HG02678 (cell line): ENCODE results near the gene RABL6.
"Not testable (repeated sequence)": the region's sequence is repeated elsewhere in the genome, so short reads cannot be mapped to it uniquely, and the experiment has no call there.

ENCODE experiments used
- ATAC-seq: cut with Tn5 transposase; IDR thresholded peaks from one replicate; pipeline ENCODE4 v1.9.1; 2021; ENCODE audit warnings: mild to moderate bottlenecking, moderate library complexity; ENCODE audit not compliant: unreplicated experiment

The RABL6 gene

DNA sequence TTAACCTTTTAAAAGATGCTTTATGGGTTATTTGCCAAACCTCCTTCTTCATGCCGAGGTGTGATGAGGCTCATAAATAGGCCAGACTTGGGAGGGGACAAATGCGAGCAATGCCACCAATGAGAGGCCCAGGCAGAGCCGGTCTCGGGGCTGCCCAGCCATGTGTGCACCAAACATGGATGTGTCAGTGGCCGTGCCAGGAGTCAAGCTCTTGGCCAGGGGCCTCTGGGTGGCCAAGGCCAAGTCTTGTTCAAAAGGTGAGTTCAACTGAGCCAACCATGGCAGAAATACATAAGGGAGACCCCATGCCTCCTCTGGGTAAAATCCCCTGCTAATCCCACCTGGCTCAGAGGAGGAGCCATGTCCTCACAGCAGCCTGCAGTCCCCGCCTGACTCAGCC, 32.6 kb upstream of the RABL6 start:
- no peak for ATAC-seq

DNA sequence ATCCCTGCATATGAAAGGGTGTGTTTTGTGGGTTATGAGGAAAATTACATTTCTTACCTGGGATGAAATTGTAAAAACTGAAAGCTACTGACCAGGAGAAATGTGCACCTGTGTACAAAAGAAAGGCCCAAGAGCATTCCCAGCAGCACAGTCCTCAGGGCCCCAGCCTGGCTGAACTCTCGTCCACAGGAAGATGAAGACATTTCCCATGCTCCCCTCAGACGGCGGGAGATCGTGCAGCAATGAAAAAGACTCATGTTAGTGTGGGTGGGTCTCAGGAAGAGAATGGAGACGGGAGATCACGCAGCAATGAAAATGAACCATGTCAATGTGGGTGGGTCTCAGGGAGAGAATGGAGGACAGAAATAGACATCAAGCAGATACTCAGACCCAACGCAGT, 30.8 kb upstream of the RABL6 start:
- ATAC-seq, result no peak

DNA sequence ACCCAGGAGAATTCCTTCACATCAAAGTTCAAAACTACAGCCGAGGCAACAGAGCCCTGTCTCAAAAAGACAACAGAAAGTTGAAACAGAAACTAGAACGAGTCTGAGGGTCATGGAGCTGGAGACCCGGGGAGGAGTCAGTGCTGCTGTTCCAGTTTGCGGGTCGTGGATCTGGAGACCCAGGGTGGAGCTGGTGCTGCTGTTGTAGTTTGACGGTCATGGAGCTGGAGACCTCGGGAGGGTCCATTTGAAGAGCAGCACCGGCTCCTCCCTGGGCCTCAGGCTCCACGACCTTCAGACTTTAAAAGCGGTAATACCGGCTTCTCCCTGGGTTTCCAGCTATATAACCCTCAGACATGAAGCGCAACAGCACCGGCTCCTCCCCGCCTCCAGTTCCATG, 30.4 kb upstream of the RABL6 start:
- ATAC-seq, result no peak

DNA sequence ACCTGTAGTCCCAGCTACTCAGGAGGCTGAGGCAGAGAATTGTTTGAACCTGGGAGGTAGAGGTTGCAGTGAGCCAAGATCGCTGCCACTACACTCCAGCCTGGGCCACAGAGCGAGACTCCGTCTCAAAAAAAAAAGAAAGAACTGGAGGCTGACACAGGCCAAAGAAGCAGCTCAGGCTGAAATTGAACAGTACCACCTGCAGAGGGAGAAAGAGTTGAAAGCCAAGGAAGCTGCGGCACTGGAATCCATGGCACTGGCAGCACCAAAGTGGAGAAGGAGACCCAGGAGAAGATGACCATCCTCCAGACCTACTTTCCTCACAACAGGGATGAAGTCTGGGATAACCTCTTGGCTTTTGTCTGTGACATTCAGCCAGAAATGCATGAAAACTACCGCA, 27.9 kb upstream of the RABL6 start:
- ATAC-seq, result no peak

DNA sequence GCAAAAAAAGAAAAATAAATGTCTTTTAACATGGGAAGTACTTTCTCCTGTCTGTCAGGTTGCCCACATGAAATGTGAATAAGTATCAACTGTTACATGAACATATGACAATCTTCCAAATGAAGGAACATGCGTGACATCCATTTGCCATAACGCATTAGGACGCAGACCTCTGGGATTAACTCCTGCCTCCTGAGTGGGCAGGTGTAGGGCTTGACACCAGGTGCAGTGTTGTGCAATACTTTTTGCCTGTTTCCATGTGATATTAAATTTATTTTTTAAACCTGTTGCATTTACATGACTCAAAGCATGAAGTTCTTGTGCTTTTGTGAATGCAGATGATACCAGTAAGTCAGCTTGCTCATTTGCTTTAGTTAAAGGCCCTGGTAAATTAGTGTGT, 25.3 kb upstream of the RABL6 start:
- ATAC-seq, result no peak

DNA sequence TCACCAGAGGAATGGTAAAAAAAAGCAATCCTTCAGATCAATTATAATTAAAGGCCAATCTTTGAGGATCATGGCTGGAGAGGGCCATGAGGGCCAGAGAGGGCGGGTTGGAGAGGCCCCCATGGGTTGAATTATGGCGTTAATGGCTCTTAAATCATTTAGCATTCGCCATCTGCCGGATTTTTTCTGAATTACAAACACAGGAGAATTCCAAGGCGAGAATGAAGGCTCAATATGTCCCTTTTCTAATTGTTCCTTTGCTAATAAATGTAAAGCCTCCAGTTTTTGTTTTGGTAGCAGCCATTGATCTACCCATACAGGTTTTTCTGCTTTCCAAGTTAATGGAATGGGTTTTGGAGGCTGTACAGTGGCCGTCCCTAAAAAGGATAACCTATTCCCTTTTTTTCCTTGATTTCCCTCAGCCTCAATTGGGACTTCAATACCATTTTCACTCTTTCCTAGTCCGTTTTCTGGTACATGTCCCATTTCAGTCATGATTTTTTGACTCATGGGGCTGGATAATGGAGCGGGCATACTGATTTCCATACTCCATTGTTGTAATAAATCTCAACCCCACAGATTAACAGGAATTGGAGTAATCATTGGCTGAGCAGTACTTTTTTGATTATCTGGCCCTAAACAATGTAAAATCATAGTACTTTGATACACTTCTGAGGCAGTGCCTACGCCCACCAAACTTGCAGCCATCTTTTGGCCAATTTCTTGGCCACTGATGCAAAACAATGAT, 23.3 kb upstream of the RABL6 start:
- ATAC-seq, result no peak

DNA sequence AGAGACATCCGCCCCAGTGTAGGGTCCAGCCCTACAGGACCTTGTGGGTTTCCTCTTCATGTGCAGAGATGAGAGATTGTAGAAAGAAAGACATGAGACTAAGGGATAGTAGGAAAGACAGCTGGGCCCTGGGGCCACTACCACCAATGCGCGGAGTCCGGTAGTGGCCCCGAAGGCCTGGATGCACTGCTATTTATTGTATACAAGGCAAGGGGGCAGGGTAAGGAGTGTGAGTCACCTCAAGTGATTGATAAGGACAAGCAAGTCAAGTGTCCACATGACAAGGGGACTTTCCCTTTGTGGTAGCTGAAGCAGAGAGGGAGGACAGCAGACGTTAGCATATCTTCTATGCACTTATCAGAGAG, 22.8 kb upstream of the RABL6 start:
- ATAC-seq, result no peak

DNA sequence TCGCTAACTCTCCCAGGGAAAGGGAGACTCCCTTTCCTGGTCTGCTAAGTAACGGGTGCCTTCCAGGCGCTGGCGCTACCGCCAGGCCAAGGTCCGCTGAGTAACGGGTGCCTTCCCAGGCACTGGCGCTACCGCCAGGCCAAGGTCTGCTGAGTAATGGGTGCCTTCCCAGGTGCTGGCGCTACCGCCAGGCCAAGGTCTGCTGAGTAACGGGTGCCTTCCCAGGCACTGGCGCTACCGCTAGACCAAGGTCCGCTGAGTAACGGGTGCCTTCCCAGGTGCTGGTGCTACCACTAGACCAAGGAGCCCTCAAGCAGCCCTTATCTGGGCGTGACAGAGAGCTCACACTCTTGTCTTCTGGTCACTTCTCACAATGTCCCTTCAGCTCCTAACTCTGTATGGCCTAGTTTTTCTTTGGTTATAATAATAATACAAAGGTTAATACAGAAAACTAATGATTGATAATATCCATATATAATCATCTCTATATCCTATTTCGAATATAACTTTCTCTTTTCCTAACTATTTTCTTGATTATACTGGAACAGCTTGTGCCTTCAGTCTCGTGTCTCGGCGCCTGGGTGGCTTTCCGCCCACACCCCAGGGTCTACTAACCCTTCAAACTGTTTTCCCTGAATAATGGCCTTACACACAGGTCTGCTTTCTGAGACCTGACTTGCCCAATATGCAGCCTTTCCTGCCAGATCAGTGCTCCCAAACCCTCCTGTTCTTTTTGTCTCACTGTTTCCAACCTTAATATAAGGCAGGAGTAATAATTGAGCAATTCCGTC, 22.0 kb upstream of the RABL6 start:
- ATAC-seq, result not testable (repeated sequence)

DNA sequence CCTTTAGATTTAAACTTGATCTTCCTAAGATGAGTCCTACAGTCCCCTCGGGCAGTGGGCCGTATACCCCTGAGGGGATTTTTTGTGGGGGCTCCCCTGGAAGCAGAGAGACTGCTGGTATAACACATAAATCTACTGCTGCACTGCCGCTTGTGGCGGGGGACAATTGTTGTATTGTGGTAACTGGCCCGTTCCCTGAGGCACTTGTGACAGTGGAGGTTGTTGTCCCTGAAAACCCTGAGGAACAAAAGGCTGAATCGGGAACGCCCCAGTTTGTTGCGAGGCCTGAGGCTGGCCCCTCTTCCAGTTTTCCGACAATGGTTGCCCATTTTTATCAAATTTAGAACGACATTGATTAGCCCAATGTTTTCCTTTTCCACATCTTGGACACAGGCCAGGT, 21.3 kb upstream of the RABL6 start:
- no peak for ATAC-seq

DNA sequence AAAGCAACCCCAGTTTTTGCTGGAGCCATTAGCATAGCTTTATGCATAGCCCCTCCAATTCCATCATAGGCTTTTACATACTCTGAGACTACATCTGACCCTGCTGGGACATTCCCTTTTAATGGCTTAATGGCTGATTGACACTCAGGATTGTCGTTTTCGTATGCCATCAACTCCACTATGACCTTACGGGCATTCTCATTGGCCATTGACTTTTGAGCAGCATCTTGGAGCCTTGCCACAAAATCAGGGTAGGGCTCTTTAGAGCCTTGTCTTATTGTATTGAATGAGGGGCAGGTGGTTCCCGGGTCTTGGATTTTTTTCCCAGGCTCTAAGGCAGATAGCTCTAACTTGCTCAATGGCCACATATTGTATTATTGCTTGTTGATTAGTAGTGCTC, 20.8 kb upstream of the RABL6 start:
- not testable (repeated sequence) for ATAC-seq

DNA sequence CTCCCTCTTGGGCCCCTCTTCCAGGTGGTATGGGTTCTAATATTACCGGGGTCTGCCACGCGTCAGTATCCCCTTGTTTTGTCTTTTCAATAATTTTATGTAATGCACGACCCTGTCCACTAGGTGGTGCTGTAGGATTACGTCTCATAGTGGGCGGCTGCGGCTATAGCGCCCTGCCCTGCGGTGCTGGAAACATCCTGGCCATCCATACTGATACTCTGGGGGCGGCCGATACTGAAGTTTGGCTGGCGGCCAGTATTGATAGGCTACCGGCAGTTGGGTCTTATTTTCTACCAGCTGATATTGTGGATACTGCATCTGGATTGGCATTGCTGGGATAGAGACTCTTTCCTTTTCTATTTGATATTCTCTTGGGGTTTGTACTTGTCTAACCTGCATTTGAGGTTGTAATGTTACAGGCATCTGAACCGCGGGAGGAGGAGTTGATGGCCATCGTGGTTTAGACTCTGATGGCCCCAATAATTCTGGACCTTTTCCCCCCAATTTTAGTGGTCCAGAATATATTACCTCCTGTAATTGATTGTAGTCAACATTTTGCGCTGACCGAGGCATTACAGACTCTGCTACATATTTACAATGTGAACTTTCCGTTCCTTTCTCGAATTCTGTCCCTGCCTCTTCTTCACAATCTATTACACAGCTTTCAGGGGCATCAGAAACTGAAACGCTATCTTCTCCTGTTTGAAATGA, 19.9 kb upstream of the RABL6 start:
- no peak for ATAC-seq

DNA sequence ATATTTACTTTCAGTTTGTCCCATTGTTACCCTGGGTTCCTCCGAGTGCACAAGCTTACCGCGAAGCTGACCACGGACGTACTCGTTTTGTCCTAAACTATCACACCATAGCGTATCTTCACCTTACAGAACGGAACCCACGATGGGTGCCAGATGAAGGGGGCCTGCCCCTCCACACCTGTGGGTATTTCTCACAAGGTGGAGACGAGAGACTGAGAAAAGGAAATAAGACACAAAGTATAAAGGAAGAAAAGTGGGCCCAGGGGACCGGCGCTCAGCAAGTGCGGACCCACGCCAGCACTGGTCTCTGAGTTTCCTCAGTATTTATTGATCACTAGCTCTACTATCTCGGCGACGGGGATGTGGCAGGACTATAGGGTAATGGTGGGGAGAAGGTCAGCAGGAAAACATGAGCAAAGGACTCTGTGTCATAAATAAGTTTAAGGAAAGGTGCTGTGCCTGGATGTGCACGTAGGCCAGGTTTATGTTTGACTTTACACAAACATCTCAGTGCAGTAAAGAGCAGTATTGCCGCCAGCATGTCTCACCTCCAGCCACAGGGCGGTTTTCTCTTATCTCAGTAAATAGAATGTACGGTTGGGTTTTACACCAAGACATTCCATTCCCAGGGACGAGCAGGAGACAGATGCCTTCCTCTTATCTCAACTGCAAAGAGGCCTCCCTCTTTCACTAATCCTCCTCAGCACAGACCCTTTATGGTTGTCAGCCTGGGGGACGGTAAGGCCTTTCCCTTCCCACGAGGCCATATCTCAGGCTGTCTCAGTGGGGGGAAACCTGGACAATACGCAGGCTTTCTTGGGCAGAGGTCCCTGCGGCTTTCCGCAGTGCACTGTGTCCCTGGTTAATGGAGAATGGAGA, 18.9 kb upstream of the RABL6 start:
- ATAC-seq, result not testable (repeated sequence)

DNA sequence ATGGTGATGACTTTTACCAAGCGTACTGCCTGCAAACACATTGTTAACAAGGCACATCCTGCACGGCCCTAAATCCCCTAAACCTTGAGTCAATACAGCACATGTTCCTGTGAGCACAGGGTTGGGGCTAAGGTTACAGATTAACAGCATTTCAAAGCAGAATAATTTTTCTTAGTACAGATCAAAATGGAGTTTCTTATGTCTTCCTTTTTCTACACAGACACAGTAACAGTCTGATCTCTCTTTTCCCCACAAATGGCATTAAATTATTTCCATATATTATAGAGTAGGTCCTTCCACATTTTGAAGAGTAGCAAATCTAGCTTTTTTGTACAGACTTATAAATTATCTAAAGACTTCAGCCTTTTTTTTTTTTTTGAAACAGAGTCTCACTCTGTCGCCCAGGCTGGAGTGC, 18.2 kb upstream of the RABL6 start:
- ATAC-seq, result no peak

DNA sequence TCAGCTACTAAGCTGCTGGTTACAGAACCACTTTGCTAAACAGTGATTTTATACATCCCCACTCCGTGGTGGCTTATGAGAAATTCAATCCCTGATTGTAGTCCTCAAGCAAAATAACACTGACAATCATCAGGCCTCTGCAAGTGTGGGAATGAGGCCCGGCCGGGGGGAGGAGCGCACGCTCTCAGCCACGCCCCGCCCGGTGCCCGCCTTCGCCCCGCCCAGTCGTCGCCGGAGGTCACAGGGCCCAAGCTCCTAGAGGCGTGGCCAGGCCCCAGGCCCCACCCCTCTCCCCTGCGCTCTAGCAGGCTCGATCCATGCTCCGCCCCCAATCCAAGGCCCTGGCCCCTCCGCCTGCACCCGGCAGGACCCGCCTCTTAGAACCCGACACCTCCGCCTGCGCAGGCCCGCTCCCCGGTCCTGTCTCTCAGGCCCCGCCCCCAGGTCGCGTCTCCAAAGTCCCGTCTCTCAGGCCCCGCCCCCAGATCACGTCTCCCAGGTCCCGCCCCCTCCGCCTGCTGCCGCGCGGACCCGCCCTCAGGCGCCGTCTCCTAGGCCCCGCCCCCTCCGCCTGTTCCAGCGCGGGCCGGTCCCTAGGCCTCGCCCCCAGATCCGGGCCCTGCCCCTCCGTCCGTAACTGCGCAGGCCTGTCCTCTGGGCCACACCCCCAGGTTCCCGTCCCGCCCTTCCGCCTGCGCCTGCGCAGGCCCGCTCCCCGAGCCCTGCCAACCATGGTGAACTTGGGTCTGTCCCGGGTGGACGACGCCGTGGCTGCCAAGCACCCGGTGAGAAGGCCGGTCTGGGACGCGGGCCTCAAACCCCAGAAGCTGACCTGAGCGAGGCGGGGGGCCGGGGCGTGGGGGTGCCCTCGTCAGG, 16.9 kb upstream of the RABL6 start, which contains the start of gene TMEM141:
Gene TMEM141 (plus strand): TSS at position 705 of the 876 bp plus-strand sequence. CDS start 27 bp downstream, at position 732.
- peak; percentile 82 for ATAC-seq

DNA sequence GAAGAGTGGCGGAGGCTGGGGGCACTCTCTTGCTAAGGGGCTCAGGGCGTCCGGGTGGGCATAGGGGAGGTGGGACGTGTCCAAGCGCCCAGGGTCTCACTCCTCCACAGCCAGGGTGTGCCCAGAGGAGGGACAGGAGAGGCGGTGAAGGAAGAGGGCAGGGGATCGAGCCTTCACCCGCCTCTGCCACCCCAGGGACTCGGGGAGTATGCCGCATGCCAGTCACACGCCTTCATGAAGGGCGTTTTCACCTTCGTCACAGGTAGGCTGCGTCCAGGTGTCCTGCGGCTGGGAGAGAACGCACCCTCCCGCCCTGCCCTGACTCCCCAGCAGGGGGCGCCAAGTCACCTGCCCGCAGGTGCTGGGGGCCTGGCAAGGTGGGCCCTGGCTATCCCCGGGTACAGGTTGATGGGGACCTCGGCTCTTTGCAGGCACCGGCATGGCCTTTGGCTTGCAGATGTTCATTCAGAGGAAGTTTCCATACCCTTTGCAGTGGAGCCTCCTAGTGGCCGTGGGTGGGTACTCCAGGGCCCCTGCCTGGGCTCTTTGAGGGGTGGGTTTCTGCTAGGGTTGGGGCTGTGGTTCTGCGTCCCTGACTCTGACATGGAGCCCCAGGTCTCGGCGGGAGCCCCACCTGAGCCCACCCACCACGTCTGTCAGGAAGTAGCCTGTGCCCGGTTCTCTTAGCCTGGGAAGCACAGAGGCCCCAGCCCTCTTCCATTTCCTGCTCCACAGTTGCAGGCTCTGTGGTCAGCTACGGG, 16.1 kb upstream of the RABL6 start:
- ATAC-seq, result peak; percentile 4

DNA sequence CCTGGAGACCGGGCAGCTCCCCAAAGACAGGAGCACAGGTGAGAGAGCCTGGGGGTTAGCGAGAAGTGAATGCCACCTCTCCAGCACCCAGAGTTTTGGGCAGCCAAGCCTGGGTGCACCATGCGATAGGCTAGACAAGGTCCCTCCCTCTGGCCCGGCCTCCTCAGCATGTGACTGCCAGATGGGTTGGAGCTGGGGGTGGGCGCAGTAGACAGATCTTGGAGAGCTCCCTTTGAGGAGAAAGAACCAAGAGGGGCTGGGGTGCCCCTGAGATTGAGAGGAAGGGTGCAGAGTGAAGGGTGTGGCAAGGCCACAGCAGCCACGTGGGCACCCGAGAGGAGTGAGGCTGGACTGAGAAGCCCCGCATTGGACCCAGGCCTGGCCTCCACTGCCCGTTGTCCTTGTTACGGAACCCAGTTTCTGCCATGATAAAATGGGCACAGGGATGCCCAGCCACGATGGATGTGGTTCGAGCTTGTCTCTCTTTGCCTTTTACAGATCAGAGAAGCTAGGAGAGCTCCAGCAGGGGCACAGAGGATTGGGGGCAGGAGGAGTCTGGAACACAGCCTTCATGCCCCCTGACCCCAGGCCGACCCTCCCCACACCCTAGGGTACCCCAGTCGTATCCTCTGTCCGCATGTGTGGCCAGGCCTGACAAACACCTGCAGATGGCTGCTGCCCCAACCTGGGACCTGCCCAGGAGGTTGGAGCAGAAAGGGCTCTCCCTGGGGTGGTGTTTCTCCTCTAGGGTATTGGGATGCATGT, 15.2 kb upstream of the RABL6 start:
- ATAC-seq, result no peak

DNA sequence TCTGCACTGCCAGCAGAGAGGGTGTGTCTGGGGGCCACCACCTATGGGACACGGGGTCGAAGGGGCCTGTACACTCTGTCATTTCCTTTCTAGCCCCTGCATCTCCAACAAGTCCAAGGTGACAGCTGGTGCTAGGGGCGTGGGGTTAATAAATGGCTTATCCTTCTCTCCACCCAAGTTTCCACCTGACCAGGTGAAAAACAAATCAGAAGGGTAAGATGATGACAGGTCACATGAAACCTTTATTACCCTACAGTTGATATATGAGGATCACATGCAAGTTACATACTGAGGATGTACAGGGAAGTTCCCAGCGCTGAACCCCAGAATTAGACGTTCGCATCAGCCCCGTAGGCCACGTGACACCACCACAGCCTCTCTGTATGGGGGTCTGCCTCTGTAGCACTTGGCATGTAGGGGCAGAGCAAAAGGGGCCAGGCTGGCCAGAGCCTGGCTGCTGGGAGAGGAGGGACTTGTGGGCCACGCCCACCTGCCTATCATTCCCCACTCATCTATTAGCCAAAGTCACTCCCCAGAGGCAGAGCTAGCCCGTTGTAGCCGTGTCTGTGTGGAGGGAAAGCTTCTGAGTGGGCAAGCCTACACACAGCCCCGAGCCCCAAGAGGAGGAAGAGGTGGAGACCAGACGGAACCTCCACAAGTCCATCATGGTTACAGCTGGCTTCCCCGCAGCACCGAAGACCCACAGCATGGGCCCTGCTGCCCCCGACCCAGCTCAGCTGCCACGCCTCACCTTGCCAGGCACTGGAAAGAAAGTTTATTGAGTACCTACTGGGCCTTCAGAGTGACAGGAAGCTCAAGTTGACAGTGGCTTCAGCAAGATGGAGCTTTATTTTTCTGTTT, 14.4 kb upstream of the RABL6 start:
- no peak for ATAC-seq
